ENCODE measurements around the gene ZNF189. TPM values are rescaled to one million over a fixed set of nuclear protein-coding genes. Genes with fewer than 3 reads are reported as not detected.

The ZNF189 gene
- total RNA-seq, 1 donor from 2014 or later, result 56.5 TPM

GRCh38 chr9:101453776-101454570 lies 55.3 kb downstream of the ZNF189 start:
- no peak for DNase-seq

- DNase-seq, result no peak
Observed at GRCh38 chr9:101455656-101456240, 57.1 kb downstream of the ZNF189 start.

- DNase-seq, result no peak
Observed at GRCh38 chr9:101457003-101457402, 58.4 kb downstream of the ZNF189 start.

- no peak for DNase-seq
Observed at GRCh38 chr9:101458963-101459631, 60.4 kb downstream of the ZNF189 start.

Small RNA genes within 50 kb of the gene (small RNA-seq; reads per million reads assigned to genes)
- gene AL353621.2, result not detected

Other genes with a start within 250 kb of the ZNF189 start
- 0.31 TPM for gene BAAT, start 13.8 kb upstream of the ZNF189 start, total RNA-seq
- 55.8 TPM for gene MRPL50, start 233 bp upstream of the ZNF189 start, total RNA-seq
- 0.16 TPM for gene ALDOB, start 36.9 kb downstream of the ZNF189 start, total RNA-seq
- 33.7 TPM for gene RNF20, start 135.0 kb downstream of the ZNF189 start, total RNA-seq
- gene PPP3R2, start 196.1 kb downstream of the ZNF189 start, total RNA-seq, result not detected